Pulmonary artery endothelial cell (primary cell): ENCODE measurements around the gene NVL. TPM values are rescaled to one million over a fixed set of nuclear protein-coding genes. Genes with fewer than 3 reads are reported as not detected.

Source experiments
- DNase-seq: peaks from one replicate; pipeline ENCODE4 v3.0.0-alpha.2; 2011; ENCODE audit warnings: low read depth, low spot score
- total RNA-seq: library from RNA; depleted of rRNA; stranded (reverse); fragments of >200 nt; gene quantifications from 2 replicates; pipeline ENCODE4 v1.2.3, GENCODE V29; 2014

The NVL gene
- total RNA-seq, 1 donor from 2014 or later: 27.0 TPM

DNA sequence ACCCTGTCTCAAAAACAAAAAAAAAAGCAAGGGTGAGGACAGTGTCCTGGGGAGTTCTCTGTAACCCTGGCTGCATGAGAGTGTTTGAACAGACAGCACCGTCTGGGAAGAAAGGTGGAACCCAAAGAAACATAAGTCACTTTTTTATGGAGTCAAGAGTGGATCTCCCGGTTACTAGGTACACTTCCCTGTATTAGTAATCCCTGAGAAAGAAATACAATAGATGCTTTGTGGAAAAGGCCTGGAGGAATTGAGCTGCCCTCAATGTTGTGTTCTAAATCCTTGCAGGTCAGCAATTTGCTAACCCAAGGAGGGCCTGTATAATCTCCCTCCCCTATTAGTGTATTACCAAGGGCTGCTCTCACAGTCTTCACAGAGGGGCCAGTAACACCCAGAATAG lies 130.3 kb downstream of the NVL start:
- no peak for DNase-seq

DNA sequence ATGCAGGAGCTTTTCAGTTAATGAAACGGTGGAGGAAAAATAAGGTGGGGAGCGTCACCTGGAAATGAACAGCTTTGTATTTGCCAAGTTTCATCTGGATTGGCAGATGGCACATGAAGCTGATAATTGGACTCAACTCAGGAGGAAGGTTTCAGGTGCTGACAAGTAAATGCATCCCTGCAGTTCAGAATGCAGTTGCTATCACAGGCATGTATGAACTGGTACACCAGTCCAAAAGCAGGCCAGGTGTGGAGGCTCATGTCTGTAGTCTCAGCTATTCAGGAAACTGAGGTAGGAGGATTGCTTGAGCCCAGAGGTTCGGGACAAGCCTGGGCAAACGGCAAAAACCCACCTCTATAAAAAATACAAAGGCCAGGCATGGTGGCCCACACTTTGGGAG lies 131.4 kb downstream of the NVL start:
- DNase-seq: no peak

DNA sequence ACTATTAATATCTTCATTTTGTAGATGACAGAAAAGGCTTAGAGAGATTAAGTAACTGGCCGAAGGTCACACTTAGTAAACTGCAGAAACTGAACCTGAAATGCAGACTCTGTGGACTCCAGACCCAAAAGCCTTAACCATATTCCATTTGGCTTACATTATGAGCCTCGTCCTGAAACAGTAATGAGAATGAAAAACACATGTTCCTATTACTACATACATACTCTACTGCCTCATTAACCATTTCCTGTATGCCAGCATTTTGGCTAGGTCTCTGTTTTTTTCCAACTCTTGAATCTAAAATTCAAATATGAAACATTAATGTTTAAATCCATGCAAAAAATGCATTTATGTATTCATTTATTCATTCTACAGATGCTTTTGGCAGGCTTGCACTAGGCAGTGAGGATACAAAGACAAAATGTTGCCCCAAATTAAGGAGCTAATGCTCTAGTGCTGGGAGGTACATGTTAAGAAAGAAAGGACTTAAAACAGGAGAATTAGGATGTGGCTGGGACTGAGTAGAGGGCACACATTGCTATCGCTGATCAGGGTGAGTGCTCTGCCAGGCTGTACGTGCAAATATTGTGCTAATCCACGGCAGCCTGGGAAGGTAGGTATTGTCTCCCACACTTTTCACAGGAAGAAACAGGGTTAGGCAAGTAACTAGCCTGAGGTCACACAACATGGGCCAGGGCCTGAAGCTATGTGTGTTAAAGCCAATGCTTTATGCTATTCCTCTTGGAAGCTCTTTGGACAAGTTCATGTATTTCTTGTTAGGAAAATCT lies 133.0 kb downstream of the NVL start:
- DNase-seq: no peak

DNA sequence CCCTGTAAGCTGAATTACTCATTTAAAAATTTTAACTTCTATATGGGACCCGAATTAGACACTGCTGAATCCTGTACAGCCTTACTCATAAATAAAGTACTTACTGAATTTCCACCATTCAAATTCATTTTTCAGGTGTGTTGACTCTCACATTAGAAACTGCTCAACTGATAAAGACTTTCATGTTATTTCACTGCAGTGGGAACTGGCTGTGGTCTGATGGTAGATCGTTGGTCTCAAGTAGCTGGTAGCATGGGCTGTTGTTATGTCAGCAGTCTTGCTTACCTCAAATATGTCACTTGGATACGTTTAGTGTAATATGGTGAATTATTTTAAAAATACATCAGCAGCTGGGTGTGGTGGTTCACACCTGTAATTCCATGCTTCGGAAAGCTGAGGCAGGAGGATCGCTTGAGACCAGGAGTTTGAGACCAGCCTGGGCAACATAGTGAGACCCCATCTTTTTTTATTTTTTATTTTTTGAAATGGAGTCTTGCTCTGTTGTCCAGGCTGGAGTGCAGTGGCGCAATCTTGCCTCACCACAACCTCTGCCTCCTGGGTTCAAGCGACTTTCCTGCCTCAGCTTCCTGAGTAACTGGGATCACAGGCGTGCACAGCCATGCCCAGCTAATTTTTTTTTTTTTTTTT lies 136.5 kb downstream of the NVL start:
- DNase-seq: no peak

DNA sequence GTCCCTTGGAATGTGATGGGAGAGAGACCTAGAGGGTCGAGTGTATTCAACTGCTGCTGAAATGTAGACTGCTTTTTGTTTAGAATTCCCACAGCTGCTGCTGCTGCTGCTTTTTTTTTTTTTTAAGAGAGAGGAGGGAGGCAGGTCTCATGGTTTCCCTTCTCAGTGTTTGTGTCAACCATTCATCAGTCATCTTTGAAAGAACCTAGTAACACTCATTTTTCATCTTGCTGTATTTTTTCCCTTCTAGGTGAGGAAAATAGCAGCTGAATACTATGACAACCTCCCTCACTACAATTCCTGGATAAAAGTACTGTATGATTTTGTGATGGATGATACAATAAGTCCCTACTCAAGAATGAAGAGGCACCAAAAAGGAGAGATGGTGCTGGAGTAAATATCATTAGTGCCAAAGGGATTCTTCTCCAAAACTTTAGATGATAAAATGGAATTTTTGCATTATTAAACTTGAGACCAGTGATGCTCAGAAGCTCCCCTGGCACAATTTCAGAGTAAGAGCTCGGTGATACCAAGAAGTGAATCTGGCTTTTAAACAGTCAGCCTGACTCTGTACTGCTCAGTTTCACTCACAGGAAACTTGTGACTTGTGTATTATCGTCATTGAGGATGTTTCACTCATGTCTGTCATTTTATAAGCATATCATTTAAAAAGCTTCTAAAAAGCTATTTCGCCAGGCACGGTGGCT lies 137.7 kb downstream of the NVL start:
- no peak for DNase-seq

DNA sequence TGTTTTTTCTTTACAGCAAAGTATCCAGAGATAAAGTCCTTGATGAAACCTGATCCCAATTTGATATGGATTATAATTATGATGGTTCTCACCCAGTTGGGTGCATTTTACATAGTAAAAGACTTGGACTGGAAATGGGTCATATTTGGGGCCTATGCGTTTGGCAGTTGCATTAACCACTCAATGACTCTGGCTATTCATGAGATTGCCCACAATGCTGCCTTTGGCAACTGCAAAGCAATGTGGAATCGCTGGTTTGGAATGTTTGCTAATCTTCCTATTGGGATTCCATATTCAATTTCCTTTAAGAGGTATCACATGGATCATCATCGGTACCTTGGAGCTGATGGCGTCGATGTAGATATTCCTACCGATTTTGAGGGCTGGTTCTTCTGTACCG lies 140.4 kb downstream of the NVL start:
- no peak for DNase-seq

DNA sequence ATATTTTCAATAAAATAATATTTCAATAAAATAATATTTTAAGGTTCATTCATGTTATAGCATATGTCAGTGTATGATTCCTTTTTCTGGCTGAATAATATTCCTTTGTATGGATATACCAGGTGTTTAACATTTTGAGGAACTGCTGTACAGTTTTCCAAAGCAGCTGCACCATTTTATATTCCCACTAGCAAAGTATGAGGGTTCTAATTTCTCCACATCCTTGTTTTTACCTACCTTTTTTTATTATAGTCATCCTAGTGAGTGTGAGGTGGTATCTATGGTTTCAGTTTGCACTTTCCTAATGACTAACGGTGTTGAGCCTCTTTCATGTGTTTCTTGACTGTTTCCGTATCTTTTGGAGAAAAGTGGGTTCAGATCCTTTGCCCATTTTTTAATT lies 141.7 kb downstream of the NVL start:
- DNase-seq: no peak

DNA sequence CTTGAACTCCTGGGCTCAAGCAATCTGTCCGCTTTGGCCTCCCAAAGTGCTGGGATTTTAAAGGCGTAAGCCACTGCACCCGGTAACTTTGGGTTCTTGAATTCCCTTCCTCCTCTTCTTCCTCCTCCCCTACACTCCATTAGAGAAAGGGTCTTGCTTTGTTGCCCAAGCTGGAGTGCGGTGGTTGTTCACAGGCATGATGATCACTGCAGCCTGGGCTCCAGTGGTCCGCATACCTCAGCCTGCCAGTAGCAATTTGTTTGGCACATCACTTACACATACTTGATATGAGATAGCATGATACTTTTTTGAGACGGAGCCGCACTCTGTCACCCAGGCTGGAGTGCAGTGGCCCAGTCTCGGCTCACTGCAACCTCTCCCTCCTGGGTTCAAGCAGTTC lies 144.8 kb downstream of the NVL start:
- DNase-seq: no peak

DNA sequence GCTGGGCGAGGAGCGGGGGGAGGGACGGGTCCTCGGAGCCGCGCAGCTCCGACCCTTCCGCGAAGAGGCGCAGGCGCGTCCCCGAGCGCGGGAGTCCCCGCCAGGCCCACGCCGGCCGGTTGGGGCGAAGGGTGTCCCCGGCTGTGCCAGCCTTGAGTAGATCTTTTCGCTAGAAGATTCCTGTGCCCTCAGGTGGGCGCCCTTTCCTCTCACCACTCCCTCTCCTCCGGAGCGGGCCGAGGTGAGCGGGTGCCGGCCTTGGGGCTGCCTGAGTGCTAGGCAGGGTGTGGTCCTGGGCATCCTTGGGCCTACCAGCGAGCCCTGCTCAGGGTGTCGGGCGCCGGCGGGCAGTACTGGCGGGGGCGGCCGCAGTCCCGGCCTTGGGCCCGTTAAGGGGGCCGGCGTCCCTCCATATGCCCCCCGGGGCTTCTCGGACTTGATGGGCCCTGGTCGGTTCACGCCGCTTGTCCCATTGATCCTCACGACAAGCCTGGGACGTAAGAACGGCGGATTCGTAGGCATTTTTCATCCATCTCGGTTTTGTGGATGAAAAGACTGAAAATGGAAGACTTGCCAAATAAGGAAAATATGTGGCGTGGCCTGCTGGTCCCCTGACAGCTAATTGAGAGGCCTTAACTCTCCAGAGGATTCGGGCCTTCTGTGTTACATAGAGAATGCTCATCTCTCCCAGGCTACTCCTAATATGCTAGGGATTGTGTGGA lies 146.2 kb downstream of the NVL start:
- no peak for DNase-seq

DNA sequence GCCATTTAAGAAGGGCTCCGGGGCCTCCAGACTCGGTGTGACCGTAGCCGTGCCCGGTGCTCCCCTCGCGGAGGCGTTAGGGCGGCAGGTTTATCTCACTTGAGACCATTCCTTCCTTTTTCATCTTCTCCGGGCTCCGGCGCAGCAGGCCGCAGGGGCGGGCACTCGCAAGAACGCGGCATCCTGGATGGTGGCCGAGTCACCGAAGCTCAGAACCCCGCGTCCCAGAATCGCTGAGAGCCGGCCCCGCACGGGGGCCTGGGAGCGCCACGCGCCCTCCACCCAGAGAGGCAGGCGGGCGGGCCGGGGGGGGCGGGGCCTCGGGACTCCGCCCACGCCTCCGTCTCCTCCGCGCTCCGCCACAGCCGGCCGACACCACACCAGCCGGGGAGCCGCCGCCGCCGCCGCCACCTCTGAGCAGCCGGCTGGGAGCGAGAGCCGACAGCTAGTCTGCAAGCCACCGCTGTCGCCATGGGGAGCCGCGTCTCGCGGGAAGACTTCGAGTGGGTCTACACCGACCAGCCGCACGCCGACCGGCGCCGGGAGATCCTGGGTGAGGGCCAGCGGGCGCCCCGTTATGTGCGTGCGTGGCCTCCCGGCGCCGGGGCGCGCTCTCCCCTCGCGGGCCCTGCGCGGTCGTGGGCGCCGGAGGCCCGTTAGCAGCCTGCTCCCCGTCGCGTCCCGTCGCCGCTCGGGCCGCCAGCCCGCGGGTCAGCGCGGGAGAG lies 146.9 kb downstream of the NVL start, which contains the start of gene DEGS1:
DEGS1 (plus strand) TSS at position 375 of the 725 bp plus-strand sequence; CDS start at position 472, 97 bp downstream.
- DNase-seq: peak; percentile 52

DNA sequence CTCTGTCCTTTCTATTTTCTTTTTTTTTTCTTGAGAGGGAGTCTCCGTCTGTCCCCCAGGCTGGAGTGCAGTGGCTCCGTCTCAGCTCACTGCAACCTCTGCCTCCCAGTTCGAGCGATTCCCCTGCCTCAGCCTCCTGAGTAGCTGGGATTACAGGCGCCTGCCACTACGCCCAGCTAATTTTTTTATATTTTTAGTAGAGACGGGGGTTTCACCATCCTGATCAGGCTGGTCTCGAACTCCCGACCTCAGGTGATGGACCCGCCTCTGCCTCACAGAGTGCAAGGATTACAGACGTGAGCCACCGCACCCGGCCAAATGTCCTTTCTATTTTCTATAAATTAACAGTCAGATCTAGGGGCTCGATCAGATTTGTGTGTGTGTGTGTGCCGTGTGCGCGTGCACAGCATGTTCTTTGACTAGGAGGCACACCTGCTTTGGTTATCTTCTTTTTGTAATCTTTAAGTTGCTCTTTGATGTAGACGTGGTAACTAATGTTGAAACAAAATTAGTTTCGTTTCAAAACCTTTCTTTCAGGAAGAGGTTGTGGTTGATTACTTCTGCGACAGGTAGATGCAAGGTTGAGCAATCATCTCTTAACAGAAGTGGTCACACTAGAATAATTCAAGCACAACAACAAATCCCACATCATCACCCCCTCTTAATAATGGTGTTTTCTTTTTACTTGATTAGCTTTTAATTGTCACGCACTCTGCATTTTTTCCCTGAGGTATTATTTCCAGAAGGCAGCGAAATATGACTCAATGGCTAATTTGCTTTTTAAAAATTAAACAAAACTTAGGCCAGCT lies 147.7 kb downstream of the NVL start:
- DNase-seq: no peak

DNA sequence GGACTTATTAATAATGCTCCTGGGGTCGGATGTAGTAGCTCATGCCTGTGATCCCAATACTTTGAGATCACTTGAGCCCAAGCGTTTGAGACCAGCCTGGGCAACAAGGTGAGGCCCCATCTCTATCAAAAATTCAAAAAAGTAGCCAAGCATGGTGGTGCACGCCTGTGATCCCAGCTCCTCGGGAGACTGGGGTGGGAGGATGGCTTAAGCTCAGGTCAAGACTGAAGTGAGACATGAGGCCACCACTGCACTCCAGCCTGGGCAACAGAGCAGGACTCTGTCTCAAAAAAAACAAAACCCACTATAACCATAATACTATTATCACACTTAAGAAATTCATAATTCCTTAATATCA lies 148.5 kb downstream of the NVL start:
- DNase-seq: no peak

DNA sequence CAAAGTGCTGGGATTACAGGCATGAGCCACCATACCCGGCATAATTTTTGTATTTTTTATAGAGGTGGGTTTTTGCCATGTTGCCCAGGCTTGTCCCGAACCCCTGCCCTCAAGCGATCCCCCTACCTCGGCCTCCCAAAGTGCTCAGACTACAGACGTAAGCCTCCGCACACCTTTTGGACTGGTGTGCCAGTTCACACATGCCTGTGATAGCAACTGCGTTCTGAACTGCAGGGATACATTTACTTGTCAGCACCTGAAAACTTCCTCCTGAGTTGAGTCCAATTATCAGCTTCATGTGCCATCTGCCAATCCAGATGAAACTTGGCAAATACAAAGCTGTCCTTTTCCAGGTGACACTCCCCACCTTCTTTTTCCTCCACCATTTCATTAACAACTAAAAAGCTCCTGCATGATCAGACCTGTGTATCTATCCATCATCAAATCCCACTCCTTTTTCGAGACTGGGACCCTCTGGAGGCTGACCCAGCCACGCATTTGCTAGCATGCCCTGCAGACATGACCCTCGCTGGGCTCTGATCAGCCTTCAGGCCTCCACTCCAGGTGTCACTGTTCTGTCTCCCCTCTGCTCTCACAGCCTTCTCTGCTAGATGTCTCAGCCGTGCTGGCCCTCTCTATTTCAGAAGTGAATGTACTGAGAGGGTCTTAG lies 149.1 kb downstream of the NVL start:
- DNase-seq: no peak

DNA sequence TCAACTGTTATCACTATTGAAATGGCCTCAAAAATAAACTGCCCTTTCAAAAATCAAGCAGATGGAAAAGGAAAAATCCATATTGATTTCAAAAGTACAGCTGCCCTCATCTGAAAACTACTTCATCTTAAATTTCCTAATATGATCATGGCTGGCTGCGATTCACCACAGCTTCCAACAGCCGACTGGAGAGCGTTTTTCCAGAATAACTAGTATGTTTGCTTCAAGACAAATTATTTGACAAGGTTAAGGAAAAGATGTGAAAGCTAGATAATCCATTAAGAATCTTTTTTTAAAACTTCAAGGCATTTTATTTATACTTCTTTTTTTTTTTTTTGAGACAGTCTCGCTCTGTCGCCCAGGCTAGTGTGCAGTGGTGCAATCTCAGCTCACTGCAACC lies 151.1 kb downstream of the NVL start:
- no peak for DNase-seq

DNA sequence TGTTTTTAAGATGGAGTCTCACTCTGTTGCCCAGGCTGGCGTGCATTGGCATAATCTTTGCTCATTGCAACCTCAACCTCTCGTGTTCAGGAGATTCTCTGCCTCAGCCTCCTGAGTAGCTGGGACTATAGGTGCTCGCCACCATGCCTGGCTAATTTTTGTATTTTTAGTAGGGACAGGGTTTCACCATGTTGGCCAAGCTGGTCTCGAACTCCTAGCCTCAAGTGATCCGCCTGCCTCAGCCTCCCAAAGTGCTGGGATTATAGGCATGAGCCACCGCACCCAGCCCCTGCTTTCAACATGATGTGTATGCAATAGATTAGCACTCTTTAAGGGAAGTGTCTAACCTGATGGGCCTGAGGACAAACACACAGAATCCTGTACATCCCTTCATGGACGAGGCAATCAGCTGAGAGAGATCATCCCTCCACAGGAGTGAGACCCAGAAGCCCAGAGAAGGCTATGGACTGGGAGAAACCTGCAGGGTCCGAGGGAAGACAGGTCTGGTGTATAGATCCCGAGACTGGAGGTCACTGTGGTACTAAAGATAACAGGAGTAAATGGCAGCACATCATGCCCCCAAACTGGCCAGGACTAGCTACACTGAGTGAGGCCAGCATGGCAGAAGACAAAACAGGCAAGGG lies 152.5 kb downstream of the NVL start:
- DNase-seq: no peak
